Measurements from ENCODE around the gene LARGE1. TPM values are rescaled to one million over a fixed set of nuclear protein-coding genes. Genes with fewer than 3 reads are reported as not detected.

Gene LARGE1
- total and polyA plus RNA-seq, 3 experiments from 2014 or later: 0.07 to 0.27 (median 0.18) TPM

DNA sequence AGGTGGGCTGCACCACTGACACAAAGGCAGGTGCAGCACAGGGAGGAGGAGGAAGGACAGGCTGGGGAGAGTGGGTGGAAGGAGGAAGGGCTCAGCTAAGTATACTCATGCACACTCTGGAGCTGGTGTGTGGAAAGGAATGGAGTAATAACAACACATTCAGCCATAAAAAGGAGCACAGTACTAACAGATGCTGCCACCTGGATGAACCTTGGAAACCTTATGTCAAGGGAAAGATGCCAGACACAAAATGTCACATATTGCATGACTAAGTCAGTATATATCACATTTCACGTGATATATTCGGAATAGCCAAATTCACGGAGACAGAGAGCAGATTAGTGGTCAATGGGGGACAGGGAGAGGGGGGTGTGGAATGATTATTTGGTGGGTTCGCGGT, 472.5 kb downstream of the LARGE1 start:
- POLR2A ChIA-PET: no interaction called here
- Histone ChIP-seq H3K27ac (ENCODE audit: low read depth, low read length) (no peak overlapping the region), H3K9me3 (ENCODE audit: low read length) (no peaks in the 10 kb centered on the region), H3K27me3 (ENCODE audit: insufficient read depth, low read length, poor library complexity, severe bottlenecking) (no peaks in the 10 kb centered on the region), H3K36me3 (ENCODE audit: insufficient read depth, low read length) (no peaks in the 10 kb centered on the region), H3K4me1 (ENCODE audit: insufficient read depth, low read length) (no peaks in the 10 kb centered on the region), H3K4me3 (ENCODE audit: low read length) (no peak overlapping the region)
- CTCF ChIA-PET: no interaction called here
- Mint-ChIP-seq H3K4me1 (no peaks in the 10 kb centered on the region), H3K9me3 (peaks cover 0 to 17% (median 2%) of the 10 kb centered on the region in 5 donors), H3K36me3 (peaks cover 0 to 1% (median 0%) of the 10 kb centered on the region in 3 donors), H3K27ac (no peak overlapping the region), H3K4me3 (no peak overlapping the region), H3K27me3 (peaks cover 0 to 2% of the 10 kb centered on the region in 2 donors)
- DNase-seq: no peak

DNA sequence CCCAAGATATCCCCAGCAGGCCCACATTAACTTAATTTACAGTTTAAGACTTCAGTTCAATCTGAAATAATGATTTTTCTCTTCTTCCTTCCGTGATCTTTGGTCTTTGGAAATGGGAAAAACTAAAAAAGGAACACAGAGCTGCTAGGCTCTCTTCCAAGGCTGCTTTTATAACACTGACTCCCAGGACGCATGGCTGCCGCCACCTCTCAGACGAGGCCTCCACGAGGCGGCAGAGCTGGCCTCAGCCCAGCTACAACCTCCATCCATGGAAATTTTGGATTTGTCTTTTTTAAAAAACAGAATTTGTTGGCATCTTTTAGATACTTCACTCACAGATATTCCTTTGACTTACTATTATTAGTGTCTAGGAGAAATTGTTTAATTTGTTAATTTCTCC, 476.6 kb downstream of the LARGE1 start:
- peaks cover 0 to 4% of the 10 kb centered on the region in 2 donors for H3K27me3 Mint-ChIP-seq
- H3K27ac Mint-ChIP-seq: no peak overlapping the region
- ChIA-PET CTCF (interaction anchor here (0.5 kb wide), 1 partner anchor 10 kb away, joined by 3 read pairs; no protein-coding TSS in a partner anchor), POLR2A (no interaction called here)
- H3K4me1 ChIP-seq (ENCODE audit: insufficient read depth, low read length): no peaks in the 10 kb centered on the region
- H3K4me1 Mint-ChIP-seq: no peaks in the 10 kb centered on the region
- peaks cover 0 to 13% (median 4%) of the 10 kb centered on the region in 5 donors for H3K9me3 Mint-ChIP-seq
- no peak overlapping the region for H3K27ac ChIP-seq (ENCODE audit: low read depth, low read length)
- no peaks in the 10 kb centered on the region for H3K27me3 ChIP-seq (ENCODE audit: insufficient read depth, low read length, poor library complexity, severe bottlenecking)
- no peaks in the 10 kb centered on the region for H3K9me3 ChIP-seq (ENCODE audit: low read length)
- no peak overlapping the region for H3K4me3 Mint-ChIP-seq
- DNase-seq: no peak
- peaks cover 0 to 1% (median 0%) of the 10 kb centered on the region in 3 donors for H3K36me3 Mint-ChIP-seq
- H3K36me3 ChIP-seq (ENCODE audit: insufficient read depth, low read length): no peaks in the 10 kb centered on the region
- H3K4me3 ChIP-seq (ENCODE audit: low read length): no peak overlapping the region

DNA sequence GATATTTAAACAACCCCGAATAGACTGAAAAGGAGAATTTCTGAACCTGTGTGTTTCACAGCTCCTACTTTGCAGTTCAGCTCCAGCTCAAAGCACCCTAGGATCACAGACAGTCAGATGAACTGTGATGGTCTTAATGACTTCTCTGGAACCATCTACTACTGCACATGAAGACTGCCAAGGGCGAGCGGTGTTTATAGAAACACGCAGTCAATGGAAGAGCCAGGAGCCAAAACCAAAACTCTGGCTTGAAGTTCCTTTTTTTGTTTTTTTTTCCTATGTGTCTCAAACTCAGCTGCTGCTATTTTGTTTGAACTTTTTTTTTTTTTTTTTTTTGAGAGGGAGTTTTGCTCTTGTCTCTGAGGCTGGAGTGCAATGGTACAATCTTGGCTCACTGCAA, 479.5 kb downstream of the LARGE1 start:
- Histone ChIP-seq H3K27me3 (ENCODE audit: insufficient read depth, low read length, poor library complexity, severe bottlenecking) (no peaks in the 10 kb centered on the region), H3K9me3 (ENCODE audit: low read length) (no peaks in the 10 kb centered on the region), H3K4me3 (ENCODE audit: low read length) (no peak overlapping the region), H3K27ac (ENCODE audit: low read depth, low read length) (no peak overlapping the region), H3K4me1 (ENCODE audit: insufficient read depth, low read length) (no peaks in the 10 kb centered on the region), H3K36me3 (ENCODE audit: insufficient read depth, low read length) (no peaks in the 10 kb centered on the region)
- no peaks in the 10 kb centered on the region for H3K4me1 Mint-ChIP-seq
- H3K27ac Mint-ChIP-seq: no peak overlapping the region
- ChIA-PET CTCF (no interaction called here), POLR2A (no interaction called here)
- DNase-seq: no peak
- H3K4me3 Mint-ChIP-seq: no peak overlapping the region
- H3K9me3 Mint-ChIP-seq: peaks cover 0 to 7% (median 2%) of the 10 kb centered on the region in 5 donors
- H3K36me3 Mint-ChIP-seq: peaks cover 0 to 3% (median 0%) of the 10 kb centered on the region in 3 donors
- H3K27me3 Mint-ChIP-seq: peaks cover 0 to 4% of the 10 kb centered on the region in 2 donors

DNA sequence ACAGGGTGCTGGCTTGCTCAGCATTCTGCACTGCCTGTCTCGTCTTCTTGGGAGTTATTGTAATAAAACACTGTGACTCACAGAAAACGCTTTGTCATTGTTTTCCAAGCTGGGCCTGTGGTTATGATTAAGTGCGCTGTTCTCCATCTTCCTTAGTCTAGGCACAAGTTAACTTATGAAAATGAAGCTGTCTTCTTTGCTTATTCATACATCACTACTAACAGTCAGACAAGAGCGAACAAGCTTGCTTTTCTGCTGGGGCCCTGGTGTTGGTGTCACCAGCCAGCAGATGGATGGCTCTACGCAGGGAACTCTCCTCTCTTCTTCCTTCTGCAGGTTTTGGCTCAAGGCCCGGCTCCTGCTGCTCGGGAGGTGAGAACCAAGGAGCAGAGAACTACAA, 482.0 kb downstream of the LARGE1 start:
- H3K9me3 ChIP-seq (ENCODE audit: low read length): no peaks in the 10 kb centered on the region
- ChIA-PET POLR2A (no interaction called here), CTCF (no interaction called here)
- H3K4me1 ChIP-seq (ENCODE audit: insufficient read depth, low read length): no peaks in the 10 kb centered on the region
- Mint-ChIP-seq H3K36me3 (peaks cover 0 to 2% (median 0%) of the 10 kb centered on the region in 3 donors), H3K9me3 (peaks cover 0 to 6% (median 2%) of the 10 kb centered on the region in 5 donors), H3K27ac (peak overlapping the region in 1 of 8 donors; percentile 17), H3K4me1 (no peaks in the 10 kb centered on the region), H3K27me3 (peaks cover 0 to 2% of the 10 kb centered on the region in 2 donors), H3K4me3 (no peak overlapping the region)
- H3K36me3 ChIP-seq (ENCODE audit: insufficient read depth, low read length): no peaks in the 10 kb centered on the region
- H3K4me3 ChIP-seq (ENCODE audit: low read length): no peak overlapping the region
- H3K27me3 ChIP-seq (ENCODE audit: insufficient read depth, low read length, poor library complexity, severe bottlenecking): no peaks in the 10 kb centered on the region
- no peak overlapping the region for H3K27ac ChIP-seq (ENCODE audit: low read depth, low read length)
- DNase-seq: no peak

DNA sequence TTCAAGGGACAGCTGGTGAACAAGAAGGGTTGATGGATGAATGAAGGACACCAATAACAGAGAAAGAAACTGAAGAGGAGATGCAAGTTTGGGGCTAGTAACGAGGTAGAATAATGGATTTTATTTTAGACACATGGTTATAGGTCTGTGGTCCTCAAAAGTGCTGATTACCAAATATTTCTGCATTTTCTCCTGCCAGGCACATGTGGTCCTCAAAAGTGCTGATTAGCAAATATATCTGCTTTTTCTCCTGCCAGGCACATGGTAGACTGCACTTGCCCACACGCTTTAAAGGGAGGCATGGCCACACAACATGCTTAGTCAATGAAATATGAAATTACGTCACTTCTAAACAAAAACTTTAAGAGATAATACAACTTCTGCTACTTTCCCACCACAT, 489.0 kb downstream of the LARGE1 start:
- H3K9me3 ChIP-seq (ENCODE audit: low read length): no peaks in the 10 kb centered on the region
- no peak overlapping the region for H3K27ac Mint-ChIP-seq
- ChIA-PET POLR2A (no interaction called here), CTCF (no interaction called here)
- DNase-seq: no peak
- H3K4me3 Mint-ChIP-seq: no peak overlapping the region
- no peaks in the 10 kb centered on the region for H3K27me3 Mint-ChIP-seq
- no peaks in the 10 kb centered on the region for H3K4me1 Mint-ChIP-seq
- no peaks in the 10 kb centered on the region for H3K27me3 ChIP-seq (ENCODE audit: insufficient read depth, low read length, poor library complexity, severe bottlenecking)
- peaks cover 2 to 5% (median 3%) of the 10 kb centered on the region in 5 donors for H3K9me3 Mint-ChIP-seq
- no peak overlapping the region for H3K4me3 ChIP-seq (ENCODE audit: low read length)
- H3K4me1 ChIP-seq (ENCODE audit: insufficient read depth, low read length): no peaks in the 10 kb centered on the region
- H3K27ac ChIP-seq (ENCODE audit: low read depth, low read length): no peak overlapping the region
- H3K36me3 Mint-ChIP-seq: peaks cover 0 to 2% (median 0%) of the 10 kb centered on the region in 3 donors
- H3K36me3 ChIP-seq (ENCODE audit: insufficient read depth, low read length): no peaks in the 10 kb centered on the region

DNA sequence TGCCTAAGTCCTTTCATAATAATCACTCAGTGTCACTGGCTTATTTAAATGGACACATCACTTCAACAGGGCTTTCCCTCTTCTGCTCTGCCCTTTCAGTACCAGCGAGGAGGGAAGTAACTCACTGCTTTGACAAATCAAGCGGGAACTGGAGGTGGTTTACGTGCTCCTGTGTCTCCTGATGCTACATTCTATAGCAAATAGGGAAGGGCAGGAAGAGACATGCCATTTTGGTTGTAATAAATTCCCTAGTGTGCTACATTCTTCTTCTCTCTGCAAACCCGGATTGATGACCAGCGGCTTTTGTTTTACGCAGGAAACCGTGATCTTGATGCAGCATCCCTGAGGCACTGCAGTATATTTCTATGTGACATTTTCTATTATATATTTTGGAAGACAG, 491.0 kb downstream of the LARGE1 start:
- Histone ChIP-seq H3K27me3 (ENCODE audit: insufficient read depth, low read length, poor library complexity, severe bottlenecking) (no peaks in the 10 kb centered on the region), H3K4me1 (ENCODE audit: insufficient read depth, low read length) (no peaks in the 10 kb centered on the region)

DNA sequence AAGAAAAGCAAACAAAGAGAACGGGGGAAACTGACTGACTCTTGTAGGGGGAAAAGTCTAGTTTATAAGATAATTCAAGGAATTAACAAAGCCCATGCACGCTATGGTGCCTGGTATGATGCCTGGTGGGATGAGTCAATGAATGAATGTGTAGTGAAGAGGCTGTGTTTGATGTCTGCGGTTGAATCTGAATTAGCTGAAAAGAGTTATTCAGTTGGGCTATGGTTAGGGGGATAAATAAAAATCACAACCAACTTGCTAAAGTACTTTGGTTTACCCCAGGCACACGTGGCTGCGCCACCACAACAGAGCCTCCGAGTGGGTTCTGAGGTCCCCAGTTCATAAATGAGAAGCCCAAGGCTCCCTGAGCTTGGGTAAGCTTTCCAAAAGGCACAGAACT, 492.8 kb downstream of the LARGE1 start:
- no peaks in the 10 kb centered on the region for H3K4me1 ChIP-seq (ENCODE audit: insufficient read depth, low read length)
- H3K4me3 Mint-ChIP-seq: no peak overlapping the region
- H3K9me3 Mint-ChIP-seq: peaks cover 0 to 5% (median 2%) of the 10 kb centered on the region in 5 donors
- CTCF ChIA-PET: no interaction called here
- H3K4me3 ChIP-seq (ENCODE audit: low read length): no peak overlapping the region
- no peaks in the 10 kb centered on the region for H3K27me3 Mint-ChIP-seq
- H3K36me3 Mint-ChIP-seq: no peaks in the 10 kb centered on the region
- no peaks in the 10 kb centered on the region for H3K9me3 ChIP-seq (ENCODE audit: low read length)
- H3K27ac ChIP-seq (ENCODE audit: low read depth, low read length): no peak overlapping the region
- POLR2A ChIA-PET: no interaction called here
- no peak overlapping the region for H3K27ac Mint-ChIP-seq
- no peaks in the 10 kb centered on the region for H3K27me3 ChIP-seq (ENCODE audit: insufficient read depth, low read length, poor library complexity, severe bottlenecking)
- H3K4me1 Mint-ChIP-seq: no peaks in the 10 kb centered on the region
- H3K36me3 ChIP-seq (ENCODE audit: insufficient read depth, low read length): no peaks in the 10 kb centered on the region
- no peak for DNase-seq

More for the DNA sequence above, 491.0 kb downstream of the LARGE1 start:
- Histone ChIP-seq H3K36me3 (ENCODE audit: insufficient read depth, low read length) (no peaks in the 10 kb centered on the region), H3K27ac (ENCODE audit: low read depth, low read length) (no peak overlapping the region), H3K9me3 (ENCODE audit: low read length) (no peaks in the 10 kb centered on the region), H3K4me3 (ENCODE audit: low read length) (no peak overlapping the region)
- Mint-ChIP-seq H3K36me3 (no peaks in the 10 kb centered on the region), H3K4me3 (no peak overlapping the region), H3K27me3 (no peaks in the 10 kb centered on the region), H3K9me3 (peaks cover 2 to 5% (median 3%) of the 10 kb centered on the region in 5 donors), H3K27ac (no peak overlapping the region), H3K4me1 (no peaks in the 10 kb centered on the region)
- ChIA-PET POLR2A (no interaction called here), CTCF (no interaction called here)
- no peak for DNase-seq

DNA sequence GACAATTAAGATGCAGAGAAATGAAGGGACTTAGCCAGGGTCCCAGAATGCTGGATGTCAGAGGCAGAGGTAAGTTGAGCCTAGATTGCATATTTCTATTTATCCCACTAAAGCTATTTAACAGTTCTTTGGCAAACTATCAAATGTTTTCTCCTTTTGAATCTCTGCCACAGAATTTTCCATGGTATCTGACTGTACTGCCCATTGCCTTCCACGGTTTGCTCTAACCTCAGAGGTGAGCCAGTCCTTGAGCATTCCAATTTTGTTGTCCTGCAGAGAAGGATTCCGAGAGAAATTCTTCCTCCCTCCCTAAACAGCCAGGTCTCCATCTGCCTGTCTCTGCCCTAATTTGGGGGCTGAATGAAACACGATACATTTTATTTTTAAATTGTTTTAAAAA, 493.8 kb downstream of the LARGE1 start:
- no peaks in the 10 kb centered on the region for H3K27me3 ChIP-seq (ENCODE audit: insufficient read depth, low read length, poor library complexity, severe bottlenecking)
- Mint-ChIP-seq H3K27me3 (no peaks in the 10 kb centered on the region), H3K36me3 (peaks cover 0 to 2% (median 0%) of the 10 kb centered on the region in 3 donors), H3K9me3 (peaks cover 0 to 7% (median 3%) of the 10 kb centered on the region in 5 donors), H3K4me1 (no peaks in the 10 kb centered on the region), H3K27ac (no peak overlapping the region), H3K4me3 (no peak overlapping the region)
- POLR2A ChIA-PET: no interaction called here
- no peak for DNase-seq
- no peaks in the 10 kb centered on the region for H3K36me3 ChIP-seq (ENCODE audit: insufficient read depth, low read length)
- no peaks in the 10 kb centered on the region for H3K4me1 ChIP-seq (ENCODE audit: insufficient read depth, low read length)
- H3K27ac ChIP-seq (ENCODE audit: low read depth, low read length): no peak overlapping the region
- CTCF ChIA-PET: no interaction called here
- no peaks in the 10 kb centered on the region for H3K9me3 ChIP-seq (ENCODE audit: low read length)
- no peak overlapping the region for H3K4me3 ChIP-seq (ENCODE audit: low read length)

DNA sequence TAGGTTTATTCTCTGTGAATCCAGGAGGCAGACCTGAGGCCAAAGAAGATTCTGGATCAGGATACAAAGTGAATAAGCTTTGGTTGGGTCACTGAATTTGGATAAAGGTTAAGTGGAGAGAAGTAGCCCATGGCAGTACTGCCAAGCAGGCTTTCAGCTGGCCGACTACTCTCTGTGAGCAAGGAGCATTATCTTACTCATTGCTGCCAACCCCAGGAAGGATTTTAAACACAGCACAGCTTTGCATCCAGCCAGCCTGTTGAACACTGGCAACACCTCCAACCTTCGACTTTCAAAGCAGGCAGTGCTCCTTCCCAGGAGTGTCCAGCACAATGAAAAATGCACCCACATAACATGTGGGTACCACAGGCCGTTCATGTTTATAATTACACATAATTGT, 498.4 kb downstream of the LARGE1 start:
- CTCF ChIA-PET: no interaction called here
- DNase-seq: no peak
- Histone ChIP-seq H3K36me3 (ENCODE audit: insufficient read depth, low read length) (no peaks in the 10 kb centered on the region), H3K4me3 (ENCODE audit: low read length) (no peak overlapping the region), H3K27ac (ENCODE audit: low read depth, low read length) (no peak overlapping the region), H3K9me3 (ENCODE audit: low read length) (no peaks in the 10 kb centered on the region), H3K4me1 (ENCODE audit: insufficient read depth, low read length) (no peaks in the 10 kb centered on the region), H3K27me3 (ENCODE audit: insufficient read depth, low read length, poor library complexity, severe bottlenecking) (no peaks in the 10 kb centered on the region)
- Mint-ChIP-seq H3K4me1 (no peaks in the 10 kb centered on the region), H3K9me3 (peaks cover 2 to 15% (median 9%) of the 10 kb centered on the region in 5 donors), H3K36me3 (peaks cover 0 to 4% (median 0%) of the 10 kb centered on the region in 3 donors), H3K27ac (no peak overlapping the region), H3K27me3 (peaks cover 0 to 2% of the 10 kb centered on the region in 2 donors), H3K4me3 (no peak overlapping the region)
- POLR2A ChIA-PET: no interaction called here

All from CD8-positive, alpha-beta memory T cell (primary cell).